ENCODE data around the gene ZFYVE21.

DNA sequence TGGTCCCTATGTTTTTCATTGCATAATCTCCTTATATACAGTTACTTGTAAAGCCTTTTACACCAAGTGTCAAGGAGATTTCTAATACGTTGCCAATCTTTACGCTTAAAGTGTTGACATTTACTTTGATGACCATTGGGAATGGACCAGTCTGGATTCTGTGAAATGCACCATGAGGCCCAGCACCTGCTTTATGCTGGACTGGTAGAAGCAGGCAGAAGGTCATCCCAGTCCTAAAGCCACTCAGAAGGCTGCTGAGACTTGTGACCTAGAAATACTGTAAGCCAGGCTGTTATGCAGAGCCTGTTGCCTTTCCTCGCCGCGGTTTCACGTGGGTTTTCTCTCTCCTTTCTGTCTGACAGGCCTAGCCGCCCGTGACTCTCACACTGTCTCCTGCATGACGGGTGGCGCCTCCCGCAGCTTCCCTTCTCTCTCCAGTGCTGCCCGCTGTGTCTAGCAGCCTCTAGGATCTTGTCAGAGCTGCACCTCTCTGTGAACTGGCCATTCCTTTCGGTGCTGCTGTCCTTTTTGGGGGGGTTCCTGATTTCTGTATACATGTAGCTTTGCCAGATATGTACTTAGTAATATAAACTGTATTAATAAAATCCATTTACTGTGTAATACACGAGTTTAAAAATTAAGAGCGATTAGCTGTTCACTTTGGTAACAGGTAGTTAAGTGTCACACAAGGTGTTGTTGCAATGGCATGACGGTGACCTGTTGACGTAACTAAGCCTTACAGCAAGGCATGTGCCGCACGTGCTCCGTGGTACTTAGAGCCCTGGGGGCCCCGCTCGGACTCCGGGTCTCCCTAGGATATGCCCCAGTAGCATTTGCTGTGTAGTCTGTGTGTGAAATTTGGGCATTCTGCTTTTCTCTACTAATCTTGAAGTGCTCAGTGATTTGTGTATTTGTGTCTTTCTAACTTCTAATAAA is 30.1 kb upstream of the ZFYVE21 start:
- TF ChIP-seq EZH2 (IDR thresholded peaks at IDR 0.05; ENCODE audit: borderline replicate concordance, low read depth, low read length, severe bottlenecking), result no peak
- TF ChIP-seq, protein P1, sequence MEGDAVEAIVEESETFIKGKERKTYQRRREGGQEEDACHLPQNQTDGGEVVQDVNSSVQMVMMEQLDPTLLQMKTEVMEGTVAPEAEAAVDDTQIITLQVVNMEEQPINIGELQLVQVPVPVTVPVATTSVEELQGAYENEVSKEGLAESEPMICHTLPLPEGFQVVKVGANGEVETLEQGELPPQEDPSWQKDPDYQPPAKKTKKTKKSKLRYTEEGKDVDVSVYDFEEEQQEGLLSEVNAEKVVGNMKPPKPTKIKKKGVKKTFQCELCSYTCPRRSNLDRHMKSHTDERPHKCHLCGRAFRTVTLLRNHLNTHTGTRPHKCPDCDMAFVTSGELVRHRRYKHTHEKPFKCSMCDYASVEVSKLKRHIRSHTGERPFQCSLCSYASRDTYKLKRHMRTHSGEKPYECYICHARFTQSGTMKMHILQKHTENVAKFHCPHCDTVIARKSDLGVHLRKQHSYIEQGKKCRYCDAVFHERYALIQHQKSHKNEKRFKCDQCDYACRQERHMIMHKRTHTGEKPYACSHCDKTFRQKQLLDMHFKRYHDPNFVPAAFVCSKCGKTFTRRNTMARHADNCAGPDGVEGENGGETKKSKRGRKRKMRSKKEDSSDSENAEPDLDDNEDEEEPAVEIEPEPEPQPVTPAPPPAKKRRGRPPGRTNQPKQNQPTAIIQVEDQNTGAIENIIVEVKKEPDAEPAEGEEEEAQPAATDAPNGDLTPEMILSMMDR (IDR thresholded peaks at IDR 0.05; ENCODE audit: borderline replicate concordance, extremely low read depth, low read length, poor library complexity, severe bottlenecking), result no peak
